ENCODE results near the gene HCRTR1. TPM values are rescaled to one million over a fixed set of nuclear protein-coding genes. Genes with fewer than 3 reads are reported as not detected.

Gene HCRTR1
- total RNA-seq, 2 donors from 2014 or later: not detected

DNA sequence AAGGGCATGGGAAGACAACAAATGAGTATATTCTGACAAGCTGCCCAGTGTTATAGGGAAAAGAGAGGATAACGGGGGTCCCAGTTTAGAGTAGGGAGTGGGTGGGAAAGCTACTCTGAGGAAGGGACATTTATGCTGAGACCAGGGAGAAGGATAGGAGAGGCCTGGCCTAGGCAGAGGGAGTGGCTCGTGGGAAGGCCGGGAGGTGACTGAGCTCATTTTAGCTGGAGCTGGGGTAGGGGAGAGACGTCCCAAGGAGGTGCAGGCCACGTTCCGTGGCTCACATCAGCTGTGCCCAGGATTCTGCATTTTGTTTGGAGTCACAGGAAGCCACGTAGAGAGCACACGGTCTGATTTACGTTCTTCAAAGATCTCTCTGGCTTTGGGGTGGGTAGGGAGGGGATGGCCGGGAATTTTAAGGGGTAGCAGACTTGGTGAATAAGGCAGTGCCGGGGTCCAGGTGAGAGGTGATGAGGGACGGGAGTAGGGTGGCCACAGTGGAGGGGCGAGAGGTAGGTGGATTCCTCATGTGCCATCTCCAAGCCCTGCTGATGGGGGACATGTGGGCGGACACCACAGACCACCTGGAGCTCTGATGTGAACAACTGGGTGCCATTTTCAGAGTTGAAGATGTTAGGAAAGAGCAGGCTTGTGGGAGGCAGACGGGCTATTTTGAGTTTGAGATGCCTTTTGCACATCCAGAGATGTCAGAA is 36.4 kb upstream of the HCRTR1 start:
- Histone ChIP-seq H3K4me3 (no peak overlapping the region), H3K36me3 (replicated peaks in 1 of 2; ENCODE audit: insufficient read depth in 1 of 2, low read depth in 2 of 2) (no peaks in the 10 kb centered on the region), H3K27me3 (no peaks in the 10 kb centered on the region), H3K27ac (peak overlapping the region in 1 of 4 donors; percentile 51), H3K9me3 (no peaks in the 10 kb centered on the region), H3K4me1 (peaks cover 44% of the 10 kb centered on the region)
- WGBS, 2 donors: 86 to 87% methylated on average over 15 of the region's 15 CpGs
- no peak for ATAC-seq
- TF ChIP-seq CTCF (IDR thresholded peaks at IDR 0.05) (no peak), POLR2A (IDR thresholded peaks at IDR 0.05) (no peak)
- DNase-seq: no peak
- intact Hi-C loops (cut with DNase I): no loop called here

GRCh38 chr1:31581821-31582810 is 35.4 kb upstream of the HCRTR1 start:
- peak overlapping the region in 3 of 4 donors; percentile 8 to 21 (median 10) for H3K27ac ChIP-seq
- ATAC-seq (no peak), DNase-seq (no peak)
- H3K36me3 ChIP-seq (replicated peaks in 1 of 2; ENCODE audit: insufficient read depth in 1 of 2, low read depth in 2 of 2): no peaks in the 10 kb centered on the region
- H3K4me3 ChIP-seq: no peak overlapping the region
- TF ChIP-seq POLR2A (IDR thresholded peaks at IDR 0.05) (no peak), CTCF (IDR thresholded peaks at IDR 0.05) (no peak)
- peaks cover 43% of the 10 kb centered on the region for H3K4me1 ChIP-seq
- H3K27me3 ChIP-seq: no peaks in the 10 kb centered on the region
- 76 to 79% methylated on average over 12 of the region's 12 CpGs for WGBS, 2 donors
- intact Hi-C loops (cut with DNase I): no loop called here
- H3K9me3 ChIP-seq: no peaks in the 10 kb centered on the region

DNA sequence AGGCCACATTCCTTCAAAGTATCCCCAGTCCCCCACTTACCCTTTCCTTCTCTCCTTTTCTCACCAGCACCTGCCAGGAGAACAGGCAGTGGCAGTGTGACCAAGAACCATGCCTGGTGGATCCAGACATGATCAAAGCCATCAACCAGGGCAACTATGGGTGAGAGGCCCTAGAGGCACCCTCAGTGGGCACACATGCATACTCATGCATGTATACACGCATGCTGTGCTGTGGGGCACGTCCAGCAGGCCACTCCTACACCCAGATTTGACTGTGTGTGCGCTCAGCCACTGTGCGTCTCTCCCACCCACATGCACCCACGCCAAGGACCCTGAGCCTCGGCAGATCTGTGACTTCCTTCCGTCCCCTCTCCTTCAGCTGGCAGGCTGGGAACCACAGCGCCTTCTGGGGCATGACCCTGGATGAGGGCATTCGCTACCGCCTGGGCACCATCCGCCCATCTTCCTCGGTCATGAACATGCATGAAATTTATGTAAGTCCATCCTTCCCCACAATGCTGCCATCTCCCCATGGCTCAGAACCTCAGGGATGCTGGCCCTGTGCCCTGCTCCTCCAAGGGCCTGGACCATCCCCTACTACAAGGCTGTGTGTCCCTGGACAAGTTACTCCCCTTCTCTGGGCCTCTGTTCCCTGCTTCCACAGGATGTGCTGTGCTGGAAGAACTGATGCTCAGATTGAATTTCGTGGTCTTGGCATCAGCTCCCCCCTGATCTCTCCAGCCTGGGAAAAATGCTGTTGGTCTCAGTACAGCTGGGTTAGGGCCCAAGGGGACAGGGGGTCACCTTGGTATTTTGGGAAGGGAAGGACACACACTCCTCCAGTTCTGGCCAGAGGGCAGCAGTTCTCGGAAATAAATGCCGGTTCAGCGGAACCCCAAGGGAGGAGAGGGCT is 34.2 kb upstream of the HCRTR1 start:
- peak overlapping the region; percentile 17 to 67 (median 60) for H3K27ac ChIP-seq
- no peaks in the 10 kb centered on the region for H3K27me3 ChIP-seq
- ATAC-seq (no peak), DNase-seq (no peak)
- no peaks in the 10 kb centered on the region for H3K36me3 ChIP-seq (replicated peaks in 1 of 2; ENCODE audit: insufficient read depth in 1 of 2, low read depth in 2 of 2)
- 81 to 92% methylated on average over 11 to 16 of the region's 16 CpGs for WGBS, 2 donors
- intact Hi-C loops (cut with DNase I): no loop called here
- no peak overlapping the region for H3K4me3 ChIP-seq
- H3K4me1 ChIP-seq: peaks cover 55% of the 10 kb centered on the region
- no peaks in the 10 kb centered on the region for H3K9me3 ChIP-seq
- TF ChIP-seq CTCF (IDR thresholded peaks at IDR 0.05) (no peak), POLR2A (IDR thresholded peaks at IDR 0.05) (no peak)

- no peak for TF ChIP-seq POLR2A (IDR thresholded peaks at IDR 0.05)
- no peak for TF ChIP-seq CTCF (IDR thresholded peaks at IDR 0.05)
- H3K4me1 ChIP-seq: peaks cover 61% of the 10 kb centered on the region
- no peak overlapping the region for H3K4me3 ChIP-seq
- 41 to 43% methylated on average over 11 to 13 of the region's 13 CpGs for WGBS, 2 donors
- DNase-seq (peak; percentile 75 to 93 (median 89)), ATAC-seq (peak; percentile 58)
- no peaks in the 10 kb centered on the region for H3K36me3 ChIP-seq (replicated peaks in 1 of 2; ENCODE audit: insufficient read depth in 1 of 2, low read depth in 2 of 2)
- H3K27ac ChIP-seq: peak overlapping the region; percentile 17 to 67 (median 60)
- no peaks in the 10 kb centered on the region for H3K9me3 ChIP-seq
- no peaks in the 10 kb centered on the region for H3K27me3 ChIP-seq
- intact Hi-C loops (cut with DNase I): no loop called here
Observed at GRCh38 chr1:31583995-31584868, 33.3 kb upstream of the HCRTR1 start.

All from body of pancreas (tissue), 4 donors.